Right atrium auricular region (tissue), 2 donors: ENCODE data around the gene FARS2. TPM values are rescaled to one million over a fixed set of nuclear protein-coding genes. Genes with fewer than 3 reads are reported as not detected.

Source experiments
- DNase-seq: peaks from one replicate; pipeline ENCODE4 v3.0.0-alpha.2; 2019; ENCODE audit warnings: low spot score
- H3K27ac ChIP-seq, 2 donors: fragments of 200-600 bp; sonication (generic); 1 replicate in 1 of 2; 2 replicates in 1 of 2; pipeline ENCODE4 v1.5.1; 2016 to 2019
- H3K27me3 ChIP-seq, 2 donors: fragments of 200-600 bp; sonication (generic); one replicate each; pipeline versions ENCODE4 v1.5.1 to v1.6.0; 2017 to 2019
- H3K36me3 ChIP-seq: fragments of 200-600 bp; sonication (generic); one replicate; pipeline ENCODE4 v1.5.1; 2016
- H3K4me1 ChIP-seq, 2 donors: fragments of 200-600 bp; sonication (generic); one replicate each; pipeline versions ENCODE4 v1.5.1 to v1.6.0; 2017 to 2019
- H3K4me3 ChIP-seq, 2 donors: fragments of 200-600 bp; sonication (generic); 1 replicate in 1 of 2; 2 replicates in 1 of 2; pipeline ENCODE4 v1.5.1; 2017 to 2019; ENCODE audit warnings: mild to moderate bottlenecking in 1 of 2, moderate library complexity in 1 of 2
- H3K9me3 ChIP-seq, 2 donors: fragments of 200-600 bp; sonication (generic); one replicate each; pipeline ENCODE4 v1.5.1; 2019
- total RNA-seq, 2 donors: library from RNA; depleted of rRNA; stranded (reverse); fragments of >200 nt; gene quantifications; one replicate each; pipeline ENCODE4 v1.1.0, GENCODE V29; 2016
- TF ChIP-seq, protein P1 (sequence below), 2 donors: fragments of 200-600 bp; sonication (generic); IDR thresholded peaks; one replicate each; pipeline ENCODE4 v1.5.1; 2019; ENCODE audit warnings: antibody characterized with exemption in 2 of 2

The FARS2 gene
- total RNA-seq, 2 donors from 2014 or later = 9.4 to 15.0 TPM

DNA sequence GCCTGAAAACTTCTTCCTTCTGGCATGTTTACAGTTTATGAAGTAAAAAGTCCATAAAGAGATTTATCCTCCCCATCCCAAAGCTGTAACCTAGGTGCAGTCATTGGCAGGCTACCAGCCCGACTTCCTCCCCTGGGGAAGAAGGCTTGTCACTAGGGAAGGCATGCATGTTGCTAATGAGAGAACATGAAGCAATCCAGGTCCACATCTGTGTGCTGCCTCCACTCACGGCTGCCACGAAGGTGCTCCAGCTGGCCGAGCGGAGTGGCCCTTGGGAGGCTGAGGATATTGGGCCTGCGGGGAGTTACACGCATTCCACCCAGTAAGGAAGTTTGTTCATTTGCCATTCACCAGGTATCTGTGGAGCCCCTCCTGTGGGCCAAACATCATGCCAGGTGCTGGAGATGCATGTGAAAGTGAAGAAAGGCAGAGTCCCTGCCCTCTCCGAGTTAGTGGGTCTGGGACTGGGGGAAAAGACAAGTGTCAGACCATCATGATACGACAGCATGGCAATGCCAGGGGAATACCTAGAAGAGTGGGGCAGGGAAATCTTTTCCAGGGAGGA is 488.4 kb downstream of the FARS2 start:
- TF ChIP-seq, protein P1, sequence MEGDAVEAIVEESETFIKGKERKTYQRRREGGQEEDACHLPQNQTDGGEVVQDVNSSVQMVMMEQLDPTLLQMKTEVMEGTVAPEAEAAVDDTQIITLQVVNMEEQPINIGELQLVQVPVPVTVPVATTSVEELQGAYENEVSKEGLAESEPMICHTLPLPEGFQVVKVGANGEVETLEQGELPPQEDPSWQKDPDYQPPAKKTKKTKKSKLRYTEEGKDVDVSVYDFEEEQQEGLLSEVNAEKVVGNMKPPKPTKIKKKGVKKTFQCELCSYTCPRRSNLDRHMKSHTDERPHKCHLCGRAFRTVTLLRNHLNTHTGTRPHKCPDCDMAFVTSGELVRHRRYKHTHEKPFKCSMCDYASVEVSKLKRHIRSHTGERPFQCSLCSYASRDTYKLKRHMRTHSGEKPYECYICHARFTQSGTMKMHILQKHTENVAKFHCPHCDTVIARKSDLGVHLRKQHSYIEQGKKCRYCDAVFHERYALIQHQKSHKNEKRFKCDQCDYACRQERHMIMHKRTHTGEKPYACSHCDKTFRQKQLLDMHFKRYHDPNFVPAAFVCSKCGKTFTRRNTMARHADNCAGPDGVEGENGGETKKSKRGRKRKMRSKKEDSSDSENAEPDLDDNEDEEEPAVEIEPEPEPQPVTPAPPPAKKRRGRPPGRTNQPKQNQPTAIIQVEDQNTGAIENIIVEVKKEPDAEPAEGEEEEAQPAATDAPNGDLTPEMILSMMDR (IDR thresholded peaks at IDR 0.05) = no peak
- H3K27ac ChIP-seq = peak overlapping the region in 1 of 2 donors; percentile 29
- DNase-seq = no peak
- H3K27me3 ChIP-seq = no peaks in the 10 kb centered on the region
- H3K36me3 ChIP-seq = no peaks in the 10 kb centered on the region
- peaks cover 3 to 37% of the 10 kb centered on the region in 2 donors for H3K4me1 ChIP-seq
- H3K9me3 ChIP-seq = peaks cover 6 to 8% of the 10 kb centered on the region in 2 donors
- no peak overlapping the region for H3K4me3 ChIP-seq

DNA sequence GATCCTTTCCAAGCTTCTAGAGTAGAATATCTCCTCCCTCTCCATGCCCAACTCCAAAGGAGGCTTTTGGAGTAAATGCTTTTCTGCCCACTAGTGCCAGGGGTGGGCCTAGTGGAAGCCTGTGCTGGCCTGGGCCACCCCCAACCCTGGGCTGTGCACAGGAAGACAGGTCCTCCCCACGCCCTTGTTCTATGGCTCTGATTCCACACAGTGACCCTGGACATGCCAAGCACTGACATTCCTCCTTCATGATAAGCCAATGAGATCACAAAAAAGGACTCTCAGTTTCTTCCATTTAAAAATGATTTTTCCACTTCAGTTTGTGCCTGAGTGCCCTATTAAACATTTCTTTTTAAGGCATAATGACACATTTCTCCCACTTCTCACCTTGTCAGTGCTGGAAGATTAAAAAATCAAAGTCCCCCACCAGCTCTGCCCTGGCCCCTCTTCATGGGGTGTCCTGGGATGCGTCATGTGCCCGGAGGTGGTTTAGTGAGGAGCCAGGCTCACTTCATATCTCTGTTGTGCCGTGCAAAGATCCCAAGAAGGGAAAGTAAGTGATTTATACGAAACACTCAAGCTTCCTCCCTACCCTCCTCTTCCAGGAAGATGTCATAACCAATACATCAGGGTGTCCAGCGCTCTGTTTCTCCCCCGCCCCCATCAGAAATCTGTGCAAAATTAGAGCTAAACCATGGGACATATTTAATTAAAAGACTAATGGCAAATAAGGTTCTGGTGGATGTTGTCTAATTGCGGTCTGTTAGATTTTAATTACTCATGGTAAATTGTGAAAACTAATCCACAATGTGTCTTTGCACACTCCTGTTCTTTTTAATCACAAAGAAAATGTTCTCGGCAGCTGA is 490.4 kb downstream of the FARS2 start:
- H3K27me3 ChIP-seq = no peaks in the 10 kb centered on the region
- no peak for DNase-seq
- H3K4me1 ChIP-seq = peaks cover 3 to 35% of the 10 kb centered on the region in 2 donors

DNA sequence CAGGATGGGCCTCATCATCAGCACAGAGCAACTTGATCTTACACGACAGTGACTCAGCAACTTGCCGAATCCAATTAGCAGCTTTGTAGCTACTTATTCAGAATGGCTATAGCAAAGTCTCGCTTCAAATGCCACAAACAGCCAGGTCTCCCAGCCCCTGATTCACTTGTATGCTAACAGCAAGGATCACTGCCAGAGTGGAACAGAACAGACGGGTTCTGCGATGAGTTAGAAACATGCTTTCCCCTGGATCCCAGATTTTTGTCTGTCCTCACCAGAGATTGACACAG is 491.0 kb downstream of the FARS2 start:
- TF ChIP-seq, protein P1 (IDR thresholded peaks at IDR 0.05) = no peak
- H3K27ac ChIP-seq = peak overlapping the region; percentile 65 to 74
- H3K36me3 ChIP-seq = no peaks in the 10 kb centered on the region
- DNase-seq = no peak
- H3K27me3 ChIP-seq = no peaks in the 10 kb centered on the region
- H3K9me3 ChIP-seq = peaks cover 7 to 14% of the 10 kb centered on the region in 2 donors
- peaks cover 3 to 31% of the 10 kb centered on the region in 2 donors for H3K4me1 ChIP-seq
- no peak overlapping the region for H3K4me3 ChIP-seq

More for the DNA sequence above, 490.4 kb downstream of the FARS2 start:
- H3K36me3 ChIP-seq = no peaks in the 10 kb centered on the region
- TF ChIP-seq, protein P1 (IDR thresholded peaks at IDR 0.05) = no peak
- peak overlapping the region; percentile 65 to 74 for H3K27ac ChIP-seq
- peaks cover 7 to 14% of the 10 kb centered on the region in 2 donors for H3K9me3 ChIP-seq
- no peak overlapping the region for H3K4me3 ChIP-seq

DNA sequence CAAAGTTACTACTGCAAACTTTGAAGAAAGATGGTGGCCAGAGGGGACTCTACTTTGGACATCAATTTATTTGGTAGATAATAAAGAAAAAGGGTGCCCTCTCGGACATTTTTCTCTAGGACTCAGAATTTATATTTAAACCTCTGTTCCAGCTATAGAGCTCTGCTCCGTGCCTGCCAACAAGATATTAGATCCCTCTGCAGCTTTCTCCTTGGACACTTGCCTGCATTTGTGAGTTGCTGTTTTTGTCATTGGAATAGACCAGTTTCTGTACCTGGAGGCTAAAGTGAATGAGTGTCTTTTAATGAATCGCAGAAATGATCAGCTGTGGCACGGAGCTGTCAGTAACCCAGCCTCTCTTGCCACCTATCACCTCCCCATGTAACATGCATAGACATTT is 491.9 kb downstream of the FARS2 start:
- no peak for DNase-seq
- no peaks in the 10 kb centered on the region for H3K27me3 ChIP-seq
- peaks cover 7 to 14% of the 10 kb centered on the region in 2 donors for H3K9me3 ChIP-seq
- no peaks in the 10 kb centered on the region for H3K36me3 ChIP-seq
- TF ChIP-seq, protein P1 (IDR thresholded peaks at IDR 0.05) = no peak
- peaks cover 3 to 31% of the 10 kb centered on the region in 2 donors for H3K4me1 ChIP-seq
- H3K4me3 ChIP-seq = no peak overlapping the region
- H3K27ac ChIP-seq = peak overlapping the region in 1 of 2 donors; percentile 65

DNA sequence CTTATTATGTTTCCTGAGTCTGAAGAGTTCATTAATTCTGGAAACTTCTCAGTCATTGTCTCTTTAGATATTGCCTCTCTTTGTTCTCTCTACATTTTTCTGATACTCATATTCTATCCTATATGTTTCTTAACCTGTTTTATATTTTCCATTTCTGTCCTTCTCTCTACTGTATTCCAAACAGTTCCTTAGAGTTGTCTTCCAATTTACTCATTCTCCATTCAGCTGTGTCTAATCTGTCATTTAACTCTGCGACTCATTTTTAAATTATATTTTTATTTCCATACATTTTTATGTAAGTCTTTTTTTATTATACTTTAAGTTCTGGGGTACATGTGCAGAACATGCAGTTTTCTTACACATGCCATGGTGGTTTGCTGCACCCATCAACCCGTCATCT is 493.6 kb downstream of the FARS2 start:
- no peaks in the 10 kb centered on the region for H3K27me3 ChIP-seq
- peaks cover 7 to 14% of the 10 kb centered on the region in 2 donors for H3K9me3 ChIP-seq
- H3K4me3 ChIP-seq = no peak overlapping the region
- H3K36me3 ChIP-seq = no peaks in the 10 kb centered on the region
- no peak for DNase-seq
- TF ChIP-seq, protein P1 (IDR thresholded peaks at IDR 0.05) = no peak
- peaks cover 3 to 20% of the 10 kb centered on the region in 2 donors for H3K4me1 ChIP-seq
- no peak overlapping the region for H3K27ac ChIP-seq
